AG08395 (cell line): Measurements from ENCODE around the gene ANAPC16.
"Not testable (repeated sequence)": the region's sequence is repeated elsewhere in the genome, so short reads cannot be mapped to it uniquely, and the experiment has no call there.

Experiments used
- DNase-seq: peaks from one replicate; pipeline ENCODE4 v3.0.0; 2012; ENCODE audit warnings: mixed read lengths, low spot score

Gene ANAPC16

GRCh38 chr10:72263613-72264241, 47.9 kb downstream of the ANAPC16 start:
- no peak for DNase-seq

GRCh38 chr10:72264536-72264935, 48.7 kb downstream of the ANAPC16 start:
- no peak for DNase-seq

GRCh38 chr10:72265508-72265907, 49.7 kb downstream of the ANAPC16 start:
- DNase-seq: no peak

GRCh38 chr10:72265990-72266865, 50.4 kb downstream of the ANAPC16 start:
- DNase-seq: no peak

GRCh38 chr10:72267381-72267780, 51.6 kb downstream of the ANAPC16 start:
- no peak for DNase-seq

- DNase-seq: no peak
These were observed 52.1 kb downstream of the ANAPC16 start for GRCh38 chr10:72267819-72268399.

GRCh38 chr10:72268475-72269200, 52.8 kb downstream of the ANAPC16 start:
- not testable (repeated sequence) for DNase-seq

GRCh38 chr10:72270607-72271281, 54.9 kb downstream of the ANAPC16 start:
- no peak for DNase-seq

GRCh38 chr10:72272689-72273409, 57.0 kb downstream of the ANAPC16 start:
- peak; percentile 92 for DNase-seq

GRCh38 chr10:72273410-72274212, 57.8 kb downstream of the ANAPC16 start, which contains the start of gene DDIT4:
Gene DDIT4, plus strand, starts transcription at chr10:72273924. Its CDS starts 293 bp downstream, at chr10:72274217.
- DNase-seq: peak; percentile 99

GRCh38 chr10:72274213-72274729, 58.5 kb downstream of the ANAPC16 start:
- DNase-seq: no peak

GRCh38 chr10:72274730-72275350, 59.0 kb downstream of the ANAPC16 start:
- DNase-seq: peak; percentile 38

GRCh38 chr10:72275351-72276012, 59.7 kb downstream of the ANAPC16 start:
- DNase-seq: no peak

- DNase-seq: no peak
These were observed 60.2 kb downstream of the ANAPC16 start for GRCh38 chr10:72276013-72276387.

- DNase-seq: no peak
These were observed 60.9 kb downstream of the ANAPC16 start for GRCh38 chr10:72276421-72277339.

GRCh38 chr10:72277340-72277995, 61.7 kb downstream of the ANAPC16 start:
- no peak for DNase-seq

- no peak for DNase-seq
These were observed 62.3 kb downstream of the ANAPC16 start for GRCh38 chr10:72277996-72278667.
